Breast epithelium (tissue), 3 donors: ENCODE results near the gene ABHD11.

Source experiments
- CTCF ChIP-seq, 3 donors: fragments of 450-650 bp; IDR thresholded peaks; one replicate each; pipeline ENCODE4 v1.5.1; 2016 to 2017; ENCODE audit warnings: antibody characterized with exemption in 3 of 3, mild to moderate bottlenecking in 3 of 3, moderate library complexity in 3 of 3
- POLR2A ChIP-seq: fragments of 450-650 bp; IDR thresholded peaks from one replicate; pipeline ENCODE4 v1.6.1; 2016; ENCODE audit warnings: antibody characterized with exemption, mild to moderate bottlenecking, moderate library complexity

GRCh38 chr7:73717991-73718405, 20.6 kb downstream of the ABHD11 start:
- no peak for TF ChIP-seq POLR2A
- no peak for TF ChIP-seq CTCF (IDR thresholded peaks at IDR 0.05)
